PC-3 (cell line): ENCODE data around the gene SFT2D3. TPM values are rescaled to one million over a fixed set of nuclear protein-coding genes. Genes with fewer than 3 reads are reported as not detected.

Experiments
- ATAC-seq: fragments of 200-7000 bp; cut with Tn5 transposase; 2 replicates; pipeline ENCODE4 v1.9.1; 2020; ENCODE audit warnings: mild to moderate bottlenecking, moderate library complexity
- BruUV-seq: library from RNA; stranded (reverse); fragments of 400-500 nt; replicated peaks from 2 replicates; lab custom pipeline; 2021; lab: Mats Ljungman, UMichigan
- CTCF ChIA-PET: fragments of 300-600 bp; sonication (Branson Sonifier 250); formaldehyde crosslinking; loops from one replicate; lab custom pipeline; 2022; ENCODE audit warnings: antibody characterized with exemption; lab: Charles Lee
- POLR2A ChIA-PET: fragments of 300-600 bp; sonication (Branson Sonifier 250); formaldehyde crosslinking; loops from one replicate; lab custom pipeline; 2022; ENCODE audit warnings: antibody characterized with exemption; ENCODE audit not compliant: unreplicated experiment; lab: Charles Lee
- DNase-seq: peaks from one replicate; pipeline ENCODE4 v3.0.0-alpha.2; 2015
- H2AFZ ChIP-seq: fragments of 300-600 bp; sonication (generic); 2 replicates; pipeline ENCODE4 v1.6.0; 2016; ENCODE audit warnings: antibody characterized with exemption, low read length
- H3F3A ChIP-seq: fragments of 300-600 bp; sonication (generic); one replicate; pipeline ENCODE4 v1.6.0; 2017; ENCODE audit warnings: antibody characterized with exemption, low read length, control low read depth, mild to moderate bottlenecking; ENCODE audit not compliant: unreplicated experiment
- H3K27ac ChIP-seq: fragments of 300-600 bp; sonication (generic); 2 replicates; pipeline ENCODE4 v1.5.1; 2016; ENCODE audit warnings: mild to moderate bottlenecking, low read length
- H3K27me3 ChIP-seq: fragments of 300-600 bp; sonication (generic); 2 replicates; pipeline ENCODE4 v1.6.1; 2016; ENCODE audit warnings: low read length, mixed read lengths
- H3K36me3 ChIP-seq: fragments of 300-600 bp; sonication (generic); 2 replicates; pipeline ENCODE4 v1.6.1; 2016; ENCODE audit warnings: low read depth, mixed run types, low read length, mixed read lengths
- H3K4me1 ChIP-seq: fragments of 300-600 bp; sonication (generic); 2 replicates; pipeline ENCODE4 v1.5.1; 2016; ENCODE audit warnings: low read length; ENCODE audit not compliant: insufficient read depth
- H3K4me2 ChIP-seq: fragments of 300-600 bp; sonication (generic); 2 replicates; pipeline ENCODE4 v1.6.0; 2016; ENCODE audit warnings: low read length
- H3K4me3 ChIP-seq: fragments of 300-600 bp; sonication (generic); 2 replicates; pipeline ENCODE4 v1.5.1; 2016; ENCODE audit warnings: mild to moderate bottlenecking, low read length, mixed read lengths
- H3K79me2 ChIP-seq: fragments of 300-600 bp; sonication (generic); 2 replicates; pipeline ENCODE4 v1.6.1; 2017; ENCODE audit warnings: low read length, mixed read lengths
- H3K9ac ChIP-seq: fragments of 300-600 bp; sonication (generic); 2 replicates; pipeline ENCODE4 v1.6.0; 2016; ENCODE audit warnings: mild to moderate bottlenecking, low read length
- H3K9me2 ChIP-seq: fragments of 300-600 bp; sonication (generic); replicated peaks from 2 replicates; pipeline ENCODE4 v1.6.1; 2016; ENCODE audit warnings: mixed run types, low read length, mixed read lengths
- H3K9me3 ChIP-seq: fragments of 300-600 bp; sonication (generic); 2 replicates; pipeline ENCODE4 v1.6.1; 2016; ENCODE audit warnings: low read length, mixed read lengths
- H4K20me1 ChIP-seq: fragments of 300-600 bp; sonication (generic); 2 replicates; pipeline ENCODE4 v1.6.1; 2016; ENCODE audit warnings: low read length, mixed read lengths
- EZH2 ChIP-seq: fragments of 300-600 bp; sonication (generic); IDR thresholded peaks from one replicate; pipeline ENCODE4 v1.6.1; 2017; ENCODE audit warnings: antibody characterized with exemption, mild to moderate bottlenecking, low read length; ENCODE audit not compliant: unreplicated experiment
- EZH2phosphoT487 ChIP-seq: fragments of 300-600 bp; sonication (generic); IDR thresholded peaks from 2 replicates; pipeline ENCODE4 v1.6.1; 2018; ENCODE audit warnings: mild to moderate bottlenecking, antibody characterized with exemption, low read length, borderline replicate concordance
- intact Hi-C: fragments of 100-400 bp; cut with micrococcal nuclease; formaldehyde crosslinking; loops from 2 replicates; pipeline ENCODE4 v1.9.0; 2023
- total RNA-seq: library from RNA; depleted of rRNA; stranded (reverse); fragments of >200 nt; gene quantifications from 2 replicates; pipeline ENCODE4 v1.2.3, GENCODE V29; 2014
- TF ChIP-seq, protein P1 (sequence below): fragments of 300-600 bp; sonication (generic); conservative IDR thresholded peaks from 2 replicates; pipeline ENCODE4 v1.5.1; 2017; ENCODE audit warnings: antibody characterized with exemption, low read depth, mild to moderate bottlenecking, low read length

The SFT2D3 gene
- total RNA-seq, 1 experiment from 2014 or later, result 4.2 TPM

DNA sequence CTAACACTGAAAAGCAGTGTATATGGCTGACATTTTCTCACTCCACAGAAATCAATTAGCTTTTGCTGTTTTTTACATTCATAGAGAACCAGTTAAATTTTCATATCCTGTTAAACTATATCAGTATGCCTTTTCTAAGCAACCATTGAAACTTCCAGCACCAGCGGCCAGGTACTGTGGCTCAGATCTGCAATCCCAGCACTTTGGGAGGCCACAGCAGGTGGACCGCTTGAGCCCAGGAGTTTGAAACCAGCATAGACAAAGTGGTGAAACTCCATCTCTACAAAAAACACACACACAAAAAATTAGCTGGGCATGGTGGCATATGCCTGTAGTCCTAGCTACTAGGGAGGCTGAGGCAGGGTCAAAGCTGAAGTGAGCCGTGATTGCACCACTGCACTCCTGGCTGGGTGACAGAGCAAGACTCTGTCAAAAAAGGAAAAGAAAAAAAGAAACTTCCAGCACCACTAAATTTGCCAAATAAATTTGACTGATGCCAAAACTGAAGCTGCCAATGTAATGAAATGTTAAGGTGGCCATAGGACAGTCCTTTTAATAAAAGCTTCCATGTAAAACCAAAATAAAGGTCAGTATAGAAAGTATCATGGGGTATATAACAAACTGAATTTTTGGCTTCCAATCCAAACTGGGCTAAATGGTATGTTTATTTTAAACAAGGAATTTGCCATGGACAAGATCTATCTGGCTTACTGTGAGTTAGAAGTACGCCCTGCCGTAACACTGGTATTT is 3.5 kb downstream of the SFT2D3 start:
- Histone ChIP-seq H3K9me3 (no peaks in the 10 kb centered on the region), H3K79me2 (peaks cover 30% of the 10 kb centered on the region), H2AFZ (no peak overlapping the region), H4K20me1 (peaks cover 11% of the 10 kb centered on the region; the same call in 1 of the 2 replicates), H3K4me3 (no peak overlapping the region), H3K4me1 (peaks cover 38% of the 10 kb centered on the region), H3F3A (no peaks in the 10 kb centered on the region), H3K9ac (no peak overlapping the region), H3K27ac (no peak overlapping the region), H3K4me2 (0 out of 2 replicates have a peak overlapping the region, but pooled peaks have one; percentile 1), H3K27me3 (no peaks in the 10 kb centered on the region), H3K36me3 (peaks cover 23% of the 10 kb centered on the region), H3K9me2 (no peaks in the 10 kb centered on the region)
- intact Hi-C loops, result no loop called here
- no TSS peak for BruUV-seq
- no peak for TF ChIP-seq EZH2phosphoT487
- DNase-seq (no peak), ATAC-seq (no peak)
- ChIA-PET CTCF (interaction anchor here (0.7 kb wide), 1 partner anchor 139 kb away, joined by 3 read pairs; no protein-coding TSS in a partner anchor), POLR2A (interaction anchor here (0.6 kb wide), 1 partner anchor 142 kb away, joined by 4 read pairs; no protein-coding TSS in a partner anchor)

DNA sequence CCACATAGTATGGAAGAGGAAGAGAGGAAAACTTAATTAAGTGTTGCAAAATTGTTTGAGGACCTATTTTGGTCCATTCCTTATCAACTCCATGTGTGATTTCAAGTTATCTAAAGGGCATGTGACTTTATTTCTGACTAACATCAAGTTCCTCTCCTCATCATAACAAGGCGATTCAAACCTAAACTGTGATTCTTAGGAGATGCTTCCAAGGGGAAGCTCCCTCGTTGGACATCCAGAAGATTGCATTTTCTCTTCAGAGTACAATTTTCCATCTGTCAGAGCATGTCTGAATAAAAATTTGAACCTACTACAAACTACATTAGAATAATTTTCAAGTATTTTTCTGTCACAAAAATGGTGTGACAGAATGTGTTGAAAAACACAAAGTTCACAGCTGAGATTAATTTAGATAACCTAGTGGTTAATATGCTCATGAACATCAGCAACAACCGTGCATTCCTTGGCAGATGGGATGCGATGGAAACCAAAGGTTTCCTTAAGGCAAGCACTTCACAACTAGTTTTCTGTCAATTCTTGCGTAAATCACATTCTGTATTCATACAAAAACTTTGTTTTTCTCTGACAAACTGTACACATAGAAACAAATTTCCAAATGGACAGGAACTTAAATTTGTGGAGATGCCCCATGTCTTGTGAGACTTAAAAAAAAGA is 4.2 kb downstream of the SFT2D3 start:
- ChIA-PET CTCF (no interaction called here), POLR2A (no interaction called here)
- TF ChIP-seq, protein P1, sequence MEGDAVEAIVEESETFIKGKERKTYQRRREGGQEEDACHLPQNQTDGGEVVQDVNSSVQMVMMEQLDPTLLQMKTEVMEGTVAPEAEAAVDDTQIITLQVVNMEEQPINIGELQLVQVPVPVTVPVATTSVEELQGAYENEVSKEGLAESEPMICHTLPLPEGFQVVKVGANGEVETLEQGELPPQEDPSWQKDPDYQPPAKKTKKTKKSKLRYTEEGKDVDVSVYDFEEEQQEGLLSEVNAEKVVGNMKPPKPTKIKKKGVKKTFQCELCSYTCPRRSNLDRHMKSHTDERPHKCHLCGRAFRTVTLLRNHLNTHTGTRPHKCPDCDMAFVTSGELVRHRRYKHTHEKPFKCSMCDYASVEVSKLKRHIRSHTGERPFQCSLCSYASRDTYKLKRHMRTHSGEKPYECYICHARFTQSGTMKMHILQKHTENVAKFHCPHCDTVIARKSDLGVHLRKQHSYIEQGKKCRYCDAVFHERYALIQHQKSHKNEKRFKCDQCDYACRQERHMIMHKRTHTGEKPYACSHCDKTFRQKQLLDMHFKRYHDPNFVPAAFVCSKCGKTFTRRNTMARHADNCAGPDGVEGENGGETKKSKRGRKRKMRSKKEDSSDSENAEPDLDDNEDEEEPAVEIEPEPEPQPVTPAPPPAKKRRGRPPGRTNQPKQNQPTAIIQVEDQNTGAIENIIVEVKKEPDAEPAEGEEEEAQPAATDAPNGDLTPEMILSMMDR, result no peak
- TF ChIP-seq EZH2, result no peak
- no peak for TF ChIP-seq EZH2phosphoT487

DNA sequence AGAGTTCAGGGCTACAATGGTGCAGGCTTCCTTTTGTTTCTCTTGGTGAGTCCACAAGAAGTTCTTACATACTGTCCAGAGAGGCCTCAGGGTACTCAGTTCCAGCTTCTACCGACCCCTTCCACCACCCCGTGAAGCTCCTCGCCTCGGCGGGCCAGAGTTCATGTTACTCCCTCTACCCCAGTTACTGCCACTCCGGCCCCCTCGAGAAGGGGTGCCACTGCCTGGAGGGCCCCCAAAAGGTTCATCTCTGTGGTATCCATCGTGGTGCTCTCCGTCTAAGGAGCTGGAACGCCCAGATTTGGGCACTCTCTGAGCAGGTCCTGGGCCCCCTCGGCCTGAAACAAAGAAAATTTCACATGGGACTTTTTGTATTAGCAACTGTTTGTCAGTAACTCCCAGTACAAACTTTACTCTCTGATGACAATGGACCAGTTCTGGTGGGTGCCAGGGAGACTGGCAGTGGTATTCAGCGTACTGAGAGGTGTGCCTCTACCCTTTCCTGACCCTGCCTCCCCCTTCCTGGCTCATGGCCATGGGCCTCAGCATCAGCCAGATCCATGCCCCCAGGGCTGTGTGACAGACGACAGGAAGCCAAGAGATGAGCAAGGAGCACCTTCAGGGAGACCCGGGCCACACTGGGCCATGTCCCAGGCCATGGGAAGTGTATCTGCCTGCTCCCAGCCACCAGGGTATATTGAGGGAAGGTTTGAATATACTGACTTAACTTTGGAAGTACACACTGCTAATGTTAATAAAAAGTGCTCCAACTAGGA is 5.1 kb downstream of the SFT2D3 start:
- ATAC-seq (no peak), DNase-seq (no peak)
- Histone ChIP-seq H3K27me3 (no peaks in the 10 kb centered on the region), H3K4me1 (peaks cover 26% of the 10 kb centered on the region), H3K9me2 (no peaks in the 10 kb centered on the region), H3K36me3 (peaks cover 23% of the 10 kb centered on the region), H4K20me1 (peaks cover 11% of the 10 kb centered on the region; the same call in 1 of the 2 replicates), H3K4me3 (no peak overlapping the region), H3K9me3 (no peaks in the 10 kb centered on the region), H3K27ac (no peak overlapping the region), H3K79me2 (peaks cover 30% of the 10 kb centered on the region), H2AFZ (no peak overlapping the region), H3K9ac (no peak overlapping the region), H3K4me2 (no peak overlapping the region), H3F3A (no peaks in the 10 kb centered on the region)
- BruUV-seq, result no TSS peak
- TF ChIP-seq EZH2 (no peak), EZH2phosphoT487 (no peak)
- TF ChIP-seq, protein P1, result no peak
- intact Hi-C loops, result no loop called here
- ChIA-PET CTCF (no interaction called here), POLR2A (no interaction called here)

More for the DNA sequence above, 4.2 kb downstream of the SFT2D3 start:
- no peak overlapping the region for H3K4me2 ChIP-seq
- peaks cover 23% of the 10 kb centered on the region for H3K36me3 ChIP-seq
- H3F3A ChIP-seq, result no peaks in the 10 kb centered on the region
- no peak overlapping the region for H3K4me3 ChIP-seq
- H3K4me1 ChIP-seq, result peaks cover 33% of the 10 kb centered on the region
- H2AFZ ChIP-seq, result no peak overlapping the region
- ATAC-seq (no peak), DNase-seq (no peak)
- H4K20me1 ChIP-seq, result peaks cover 11% of the 10 kb centered on the region; the same call in 1 of the 2 replicates
- H3K9me2 ChIP-seq, result no peaks in the 10 kb centered on the region
- H3K27ac ChIP-seq, result no peak overlapping the region
- H3K79me2 ChIP-seq, result peaks cover 30% of the 10 kb centered on the region
- intact Hi-C loops, result no loop called here
- no peaks in the 10 kb centered on the region for H3K27me3 ChIP-seq
- BruUV-seq, result no TSS peak
- H3K9me3 ChIP-seq, result no peaks in the 10 kb centered on the region
- H3K9ac ChIP-seq, result no peak overlapping the region
